HG03457 (cell line): ENCODE results near the gene VGF.
"Not testable (repeated sequence)": the region's sequence is repeated elsewhere in the genome, so short reads cannot be mapped to it uniquely, and the experiment has no call there.

Source experiments
- ATAC-seq: cut with Tn5 transposase; IDR thresholded peaks from one replicate; pipeline ENCODE4 v1.9.1; 2021; ENCODE audit warnings: moderate number of reproducible peaks; ENCODE audit not compliant: unreplicated experiment

VGF gene

GRCh38 chr7:101165075-101165957 lies at the start of gene VGF:
VGF (minus strand) TSS chr7:101165569; CDS start chr7:101164843, 726 bp downstream.
- peak; percentile 46 for ATAC-seq

GRCh38 chr7:101212014-101212413 lies 46.6 kb upstream of the VGF start:
- ATAC-seq: no peak

- ATAC-seq: no peak
Observed at GRCh38 chr7:101211501-101211900, 46.1 kb upstream of the VGF start.

GRCh38 chr7:101210143-101210542 lies 44.8 kb upstream of the VGF start:
- no peak for ATAC-seq

- ATAC-seq: no peak
Observed at GRCh38 chr7:101208794-101209193, 43.4 kb upstream of the VGF start.

- ATAC-seq: no peak
Observed at GRCh38 chr7:101207459-101207858, 42.1 kb upstream of the VGF start.

GRCh38 chr7:101206665-101207042 lies 41.3 kb upstream of the VGF start:
- no peak for ATAC-seq

- no peak for ATAC-seq
Observed at GRCh38 chr7:101205901-101206664, 40.7 kb upstream of the VGF start.

- ATAC-seq: not testable (repeated sequence)
Observed at GRCh38 chr7:101203740-101204738, 38.7 kb upstream of the VGF start.

- ATAC-seq: no peak
Observed at GRCh38 chr7:101202603-101202918, 37.2 kb upstream of the VGF start.

GRCh38 chr7:101201695-101202602 lies 36.6 kb upstream of the VGF start:
- no peak for ATAC-seq

- ATAC-seq: no peak
Observed at GRCh38 chr7:101200862-101201599, 35.7 kb upstream of the VGF start, which contains the start of gene MOGAT3. MOGAT3 (minus strand) TSS chr7:101201036; CDS start chr7:101200854, 182 bp downstream.

- no peak for ATAC-seq
Observed at GRCh38 chr7:101200504-101200861, 35.1 kb upstream of the VGF start.

- not testable (repeated sequence) for ATAC-seq
Observed at GRCh38 chr7:101199522-101199921, 34.2 kb upstream of the VGF start.

- ATAC-seq: no peak
Observed at GRCh38 chr7:101198476-101198875, 33.1 kb upstream of the VGF start.

GRCh38 chr7:101197991-101198390 lies 32.6 kb upstream of the VGF start:
- no peak for ATAC-seq

GRCh38 chr7:101195884-101196283 lies 30.5 kb upstream of the VGF start:
- ATAC-seq: no peak

- no peak for ATAC-seq
Observed at GRCh38 chr7:101189109-101189508, 23.7 kb upstream of the VGF start.

- ATAC-seq: no peak
Observed at GRCh38 chr7:101186844-101187428, 21.6 kb upstream of the VGF start.
